Calu3 (cell line): ENCODE results near the gene RAPGEF5. TPM values are rescaled to one million over a fixed set of nuclear protein-coding genes. Genes with fewer than 3 reads are reported as not detected.

ENCODE experiments used
- BruUV-seq: library from RNA; stranded (reverse); fragments of 400-500 nt; replicated peaks from 2 replicates; lab custom pipeline; 2021; lab: Mats Ljungman, UMichigan
- CTCF ChIA-PET: fragments of 300-600 bp; sonication (Branson Sonifier 250); formaldehyde crosslinking; loops from one replicate; lab custom pipeline; 2022; ENCODE audit warnings: antibody characterized with exemption; lab: Charles Lee
- DNase-seq: peaks from one replicate; pipeline ENCODE4 v3.0.0; 2022
- H3K27ac Mint-ChIP-seq: one replicate; pipeline ENCODE4 v1.8.0; 2022; ENCODE audit warnings: mixed read lengths; ENCODE audit not compliant: unreplicated experiment
- H3K27me3 Mint-ChIP-seq: one replicate; pipeline ENCODE4 v1.8.0; 2022; ENCODE audit warnings: mixed read lengths; ENCODE audit not compliant: unreplicated experiment
- H3K36me3 Mint-ChIP-seq: one replicate; pipeline ENCODE4 v1.8.0; 2022; ENCODE audit warnings: mild to moderate bottlenecking, moderate library complexity, mixed read lengths; ENCODE audit not compliant: insufficient read depth, unreplicated experiment
- H3K4me1 Mint-ChIP-seq: one replicate; pipeline ENCODE4 v1.8.0; 2022; ENCODE audit warnings: mild to moderate bottlenecking, low read depth, mixed read lengths; ENCODE audit not compliant: unreplicated experiment
- H3K4me3 Mint-ChIP-seq: one replicate; pipeline ENCODE4 v1.8.0; 2022; ENCODE audit warnings: mild to moderate bottlenecking, low read depth, moderate library complexity, mixed read lengths; ENCODE audit not compliant: unreplicated experiment
- H3K9me3 Mint-ChIP-seq: one replicate; pipeline ENCODE4 v1.8.0; 2022; ENCODE audit warnings: low read depth, mixed read lengths; ENCODE audit not compliant: unreplicated experiment
- intact Hi-C: fragments of 100-400 bp; cut with micrococcal nuclease; formaldehyde crosslinking; loops from one replicate; pipeline ENCODE4 v1.10.0; 2022; ENCODE audit not compliant: unreplicated experiment
- total RNA-seq: library from RNA; stranded (reverse); gene quantifications from 2 replicates; pipeline ENCODE4 v1.2.3, GENCODE V29; 2022
- TF ChIP-seq, protein P1 (sequence below): fragments of 200-600 bp; IDR thresholded peaks from one replicate; pipeline ENCODE4 v1.8.0; 2022; ENCODE audit warnings: antibody characterized with exemption; ENCODE audit not compliant: unreplicated experiment

RAPGEF5 gene
- total RNA-seq, 1 experiment from 2014 or later, result 108 TPM

DNA sequence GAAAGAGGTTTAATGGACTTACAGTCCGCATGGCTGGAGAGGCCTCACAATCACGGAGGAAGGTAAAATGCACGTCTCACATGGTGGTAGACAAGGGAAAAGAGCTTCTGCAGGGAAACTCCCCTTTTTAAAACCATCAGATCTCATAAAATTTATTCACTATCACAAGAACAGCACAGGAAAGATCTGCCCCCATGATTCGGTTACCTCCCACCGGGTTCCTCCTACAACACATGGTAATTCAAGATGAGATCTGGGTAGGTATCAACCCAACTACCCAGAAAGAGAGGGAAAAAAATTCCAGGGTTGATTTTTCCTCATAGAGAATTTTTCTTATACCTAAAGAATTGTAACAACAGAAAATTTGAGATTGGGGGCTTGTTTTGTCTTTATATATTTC, 13.9 kb downstream of the RAPGEF5 start:
- Mint-ChIP-seq H3K9me3 (peaks cover 2% of the 10 kb centered on the region), H3K4me1 (peaks cover 84% of the 10 kb centered on the region), H3K27me3 (no peaks in the 10 kb centered on the region), H3K4me3 (no peak overlapping the region), H3K27ac (no peak overlapping the region), H3K36me3 (peaks cover 11% of the 10 kb centered on the region)
- CTCF ChIA-PET, result interaction anchor here (4.6 kb wide), 1 partner anchor 9 kb away, joined by 34 read pairs; no protein-coding TSS in a partner anchor
- DNase-seq, result no peak
- TF ChIP-seq, protein P1, sequence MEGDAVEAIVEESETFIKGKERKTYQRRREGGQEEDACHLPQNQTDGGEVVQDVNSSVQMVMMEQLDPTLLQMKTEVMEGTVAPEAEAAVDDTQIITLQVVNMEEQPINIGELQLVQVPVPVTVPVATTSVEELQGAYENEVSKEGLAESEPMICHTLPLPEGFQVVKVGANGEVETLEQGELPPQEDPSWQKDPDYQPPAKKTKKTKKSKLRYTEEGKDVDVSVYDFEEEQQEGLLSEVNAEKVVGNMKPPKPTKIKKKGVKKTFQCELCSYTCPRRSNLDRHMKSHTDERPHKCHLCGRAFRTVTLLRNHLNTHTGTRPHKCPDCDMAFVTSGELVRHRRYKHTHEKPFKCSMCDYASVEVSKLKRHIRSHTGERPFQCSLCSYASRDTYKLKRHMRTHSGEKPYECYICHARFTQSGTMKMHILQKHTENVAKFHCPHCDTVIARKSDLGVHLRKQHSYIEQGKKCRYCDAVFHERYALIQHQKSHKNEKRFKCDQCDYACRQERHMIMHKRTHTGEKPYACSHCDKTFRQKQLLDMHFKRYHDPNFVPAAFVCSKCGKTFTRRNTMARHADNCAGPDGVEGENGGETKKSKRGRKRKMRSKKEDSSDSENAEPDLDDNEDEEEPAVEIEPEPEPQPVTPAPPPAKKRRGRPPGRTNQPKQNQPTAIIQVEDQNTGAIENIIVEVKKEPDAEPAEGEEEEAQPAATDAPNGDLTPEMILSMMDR, result no peak
- intact Hi-C loops, result no loop called here
- no TSS peak for BruUV-seq

DNA sequence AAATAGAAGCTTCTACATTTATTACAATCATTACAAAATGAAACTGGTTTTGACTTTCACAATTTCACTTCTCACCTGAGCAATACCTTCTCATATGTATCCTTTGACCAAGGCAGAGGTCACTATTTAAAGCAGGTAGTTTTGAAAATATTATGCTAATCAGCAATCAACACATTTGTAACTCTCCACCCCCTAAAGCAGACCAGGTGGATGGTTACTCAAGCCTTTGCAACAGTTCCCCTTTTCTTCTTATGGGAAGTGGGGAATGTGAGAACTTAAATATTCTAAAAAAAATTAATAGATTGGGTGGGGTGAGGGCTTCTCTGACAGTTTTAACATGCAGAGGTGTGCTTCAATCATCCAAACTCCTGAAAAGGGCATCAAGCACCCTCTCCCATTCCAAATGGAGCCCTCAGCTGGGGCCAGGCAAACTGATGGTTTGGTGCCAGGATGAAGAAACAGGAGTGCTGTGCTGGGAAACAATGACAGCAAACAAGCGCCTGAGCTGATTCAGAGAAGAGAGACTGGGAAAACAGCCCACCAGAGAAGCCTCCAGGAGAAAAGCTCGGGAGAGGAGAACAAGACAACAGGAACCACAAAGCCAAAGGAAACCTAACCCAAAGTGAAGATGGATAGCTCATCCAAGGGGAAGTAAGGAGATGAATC, 17.1 kb downstream of the RAPGEF5 start:
- no peaks in the 10 kb centered on the region for H3K36me3 Mint-ChIP-seq
- H3K4me3 Mint-ChIP-seq, result no peak overlapping the region
- peaks cover 2% of the 10 kb centered on the region for H3K9me3 Mint-ChIP-seq
- peaks cover 75% of the 10 kb centered on the region for H3K4me1 Mint-ChIP-seq
- H3K27ac Mint-ChIP-seq, result peak overlapping the region; percentile 57
- intact Hi-C loops, result no loop called here
- CTCF ChIA-PET, result interaction anchor here (0.7 to 2.1 kb wide), 2 partner anchors 105 to 327 kb away, joined by 3 to 6 read pairs; no protein-coding TSS in a partner anchor
- DNase-seq, result no peak
- no TSS peak for BruUV-seq
- no peaks in the 10 kb centered on the region for H3K27me3 Mint-ChIP-seq
- TF ChIP-seq, protein P1, result no peak

DNA sequence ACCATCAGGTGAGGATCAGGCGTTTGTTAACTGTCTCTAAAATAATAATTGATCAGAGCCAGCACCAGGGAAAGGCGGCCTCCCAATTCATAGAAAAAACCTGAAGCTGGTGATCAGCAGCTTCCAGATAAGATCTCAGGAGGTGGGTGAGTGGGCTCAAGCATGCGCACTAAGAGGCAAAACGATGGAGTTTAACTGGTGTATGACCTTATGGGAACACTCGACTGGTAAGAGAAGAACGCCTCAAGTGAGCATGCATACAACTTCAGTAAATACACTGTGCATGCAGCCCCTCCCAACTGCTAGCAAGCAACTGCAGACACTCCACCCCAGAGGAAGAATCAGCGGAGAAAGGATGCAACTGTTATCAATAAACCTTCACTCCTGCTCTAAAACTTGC, 18.1 kb downstream of the RAPGEF5 start:
- no peak overlapping the region for H3K27ac Mint-ChIP-seq
- H3K9me3 Mint-ChIP-seq, result peaks cover 2% of the 10 kb centered on the region
- peaks cover 75% of the 10 kb centered on the region for H3K4me1 Mint-ChIP-seq
- intact Hi-C loops, result no loop called here
- no peak for DNase-seq
- CTCF ChIA-PET, result interaction anchor here (2.1 kb wide), 1 partner anchor 106 kb away, joined by 6 read pairs; no protein-coding TSS in a partner anchor
- H3K36me3 Mint-ChIP-seq, result peaks cover under 1% of the 10 kb centered on the region
- no peak overlapping the region for H3K4me3 Mint-ChIP-seq
- BruUV-seq, result no TSS peak
- no peaks in the 10 kb centered on the region for H3K27me3 Mint-ChIP-seq
- TF ChIP-seq, protein P1, result no peak

DNA sequence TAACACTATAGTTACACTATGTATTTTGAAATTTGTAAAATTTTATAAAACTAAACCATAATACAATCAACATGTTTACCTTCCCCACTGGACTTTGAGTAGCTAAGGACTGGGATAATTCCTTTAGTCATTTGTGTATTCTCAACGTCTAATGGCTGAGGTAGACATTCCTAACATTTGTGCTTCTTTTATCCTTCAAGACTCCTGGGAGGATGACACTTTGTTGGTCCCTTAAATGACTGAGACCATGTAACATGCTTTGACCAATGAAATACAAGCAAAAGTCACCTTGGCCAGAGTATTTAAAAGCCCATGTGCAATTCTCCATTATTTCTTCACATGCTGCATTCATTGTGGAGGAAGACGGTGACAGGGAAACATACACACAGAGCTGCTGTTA, 18.5 kb downstream of the RAPGEF5 start:
- Mint-ChIP-seq H3K27me3 (no peaks in the 10 kb centered on the region), H3K4me3 (no peak overlapping the region), H3K4me1 (peaks cover 79% of the 10 kb centered on the region), H3K9me3 (peaks cover 2% of the 10 kb centered on the region), H3K36me3 (peaks cover 5% of the 10 kb centered on the region), H3K27ac (no peak overlapping the region)
- TF ChIP-seq, protein P1, result no peak
- intact Hi-C loops, result no loop called here
- BruUV-seq, result no TSS peak
- DNase-seq, result no peak
- CTCF ChIA-PET, result interaction anchor here (2.1 kb wide), 1 partner anchor 107 kb away, joined by 6 read pairs; no protein-coding TSS in a partner anchor
